Trophoblast cell (in vitro differentiated cells and primary cell): ENCODE data around the gene ADM2.

ENCODE experiments used
- DNase-seq, 2 donors: peaks; one replicate each; pipeline ENCODE4 v3.0.0-alpha.2; 2016
- H2AFZ ChIP-seq: 2 replicates; pipeline ENCODE4 v1.6.1; 2013; ENCODE audit warnings: low read length, moderate library complexity, mild to moderate bottlenecking; ENCODE audit not compliant: insufficient read depth, poor library complexity
- H2AK5ac ChIP-seq: 2 replicates; pipeline ENCODE4 v1.6.1; 2013; ENCODE audit warnings: mild to moderate bottlenecking, low read length
- H2BK120ac ChIP-seq: 2 replicates; pipeline ENCODE4 v1.6.1; 2013; ENCODE audit warnings: low read length, mild to moderate bottlenecking, moderate library complexity; ENCODE audit not compliant: insufficient read depth, poor library complexity
- H2BK12ac ChIP-seq: 2 replicates; pipeline ENCODE4 v1.6.1; 2013; ENCODE audit warnings: mild to moderate bottlenecking, low read length, moderate library complexity
- H2BK5ac ChIP-seq: 2 replicates; pipeline ENCODE4 v1.6.1; 2013; ENCODE audit warnings: low read length, low read depth, moderate library complexity, mild to moderate bottlenecking; ENCODE audit not compliant: poor library complexity
- H3K14ac ChIP-seq: 2 replicates; pipeline ENCODE4 v1.6.1; 2013; ENCODE audit warnings: mild to moderate bottlenecking, low read length
- H3K18ac ChIP-seq: 2 replicates; pipeline ENCODE4 v1.6.1; 2013; ENCODE audit warnings: mild to moderate bottlenecking, low read length
- H3K23ac ChIP-seq: 2 replicates; pipeline ENCODE4 v1.6.1; 2013; ENCODE audit warnings: low read length
- H3K27ac ChIP-seq: 2 replicates; pipeline ENCODE4 v1.5.1; 2013; ENCODE audit warnings: low read depth, mild to moderate bottlenecking, inconsistent platforms, low read length, moderate library complexity
- H3K27me3 ChIP-seq: 2 replicates; pipeline ENCODE4 v1.6.1; 2013; ENCODE audit warnings: inconsistent platforms, mild to moderate bottlenecking, low read length, moderate library complexity; ENCODE audit not compliant: insufficient read depth
- H3K36me3 ChIP-seq, 2 experiments: 1 replicate in 1 of 2; 2 replicates in 1 of 2; pipeline ENCODE4 v1.6.1; 2013; ENCODE audit warnings: low read length in 2 of 2, mild to moderate bottlenecking in 2 of 2, moderate library complexity in 1 of 2; ENCODE audit not compliant: insufficient read depth in 2 of 2, control insufficient read depth in 1 of 2
- H3K4ac ChIP-seq: 2 replicates; pipeline ENCODE4 v1.6.1; 2013; ENCODE audit warnings: low read depth, mild to moderate bottlenecking, low read length, moderate library complexity
- H3K4me1 ChIP-seq, 2 experiments: 1 replicate in 1 of 2; 2 replicates in 1 of 2; pipeline ENCODE4 v1.6.1; 2013; ENCODE audit warnings: low read length in 2 of 2, mild to moderate bottlenecking in 2 of 2, moderate library complexity in 1 of 2; ENCODE audit not compliant: insufficient read depth in 2 of 2, control insufficient read depth in 1 of 2
- H3K4me2 ChIP-seq: 2 replicates; pipeline ENCODE4 v1.6.1; 2013; ENCODE audit warnings: inconsistent platforms, mild to moderate bottlenecking, low read length, moderate library complexity
- H3K4me3 ChIP-seq: 2 replicates; pipeline ENCODE4 v1.5.1; 2013; ENCODE audit warnings: mild to moderate bottlenecking, low read depth, low read length, inconsistent platforms
- H3K79me1 ChIP-seq: one replicate; pipeline ENCODE4 v1.6.1; 2013; ENCODE audit warnings: low read length
- H3K79me2 ChIP-seq: 2 replicates; pipeline ENCODE4 v1.6.1; 2013; ENCODE audit warnings: low read length, mild to moderate bottlenecking; ENCODE audit not compliant: control insufficient read depth, insufficient read depth, poor library complexity
- H3K9ac ChIP-seq: 2 replicates; pipeline ENCODE4 v1.6.1; 2013; ENCODE audit warnings: mild to moderate bottlenecking, low read length
- H3K9me3 ChIP-seq: 2 replicates; pipeline ENCODE4 v1.6.1; 2013; ENCODE audit warnings: low read depth, mild to moderate bottlenecking, control low read depth, inconsistent platforms, low read length; ENCODE audit not compliant: insufficient read depth
- H4K12ac ChIP-seq: 2 replicates; pipeline ENCODE4 v1.6.1; 2013; ENCODE audit warnings: low read depth, mild to moderate bottlenecking, low read length, moderate library complexity
- H4K8ac ChIP-seq: 2 replicates; pipeline ENCODE4 v1.6.1; 2013; ENCODE audit warnings: low read depth, mild to moderate bottlenecking, low read length, moderate library complexity
- H4K91ac ChIP-seq: one replicate; pipeline ENCODE4 v1.6.1; 2013; ENCODE audit warnings: low read depth, mild to moderate bottlenecking, low read length, moderate library complexity
- WGBS: extraction: QIAGEN DNeasy Blood & Tissue Kit; methylation state at CpG from one replicate; pipeline ENCODE4 v1.1.7; 2013; ENCODE audit warnings: missing lambda C conversion rate; ENCODE audit not compliant: insufficient read length, insufficient coverage; ENCODE audit errors: extremely low coverage; 5-methylcytosine and 5-hydroxymethylcytosine counted together

The ADM2 gene

DNA sequence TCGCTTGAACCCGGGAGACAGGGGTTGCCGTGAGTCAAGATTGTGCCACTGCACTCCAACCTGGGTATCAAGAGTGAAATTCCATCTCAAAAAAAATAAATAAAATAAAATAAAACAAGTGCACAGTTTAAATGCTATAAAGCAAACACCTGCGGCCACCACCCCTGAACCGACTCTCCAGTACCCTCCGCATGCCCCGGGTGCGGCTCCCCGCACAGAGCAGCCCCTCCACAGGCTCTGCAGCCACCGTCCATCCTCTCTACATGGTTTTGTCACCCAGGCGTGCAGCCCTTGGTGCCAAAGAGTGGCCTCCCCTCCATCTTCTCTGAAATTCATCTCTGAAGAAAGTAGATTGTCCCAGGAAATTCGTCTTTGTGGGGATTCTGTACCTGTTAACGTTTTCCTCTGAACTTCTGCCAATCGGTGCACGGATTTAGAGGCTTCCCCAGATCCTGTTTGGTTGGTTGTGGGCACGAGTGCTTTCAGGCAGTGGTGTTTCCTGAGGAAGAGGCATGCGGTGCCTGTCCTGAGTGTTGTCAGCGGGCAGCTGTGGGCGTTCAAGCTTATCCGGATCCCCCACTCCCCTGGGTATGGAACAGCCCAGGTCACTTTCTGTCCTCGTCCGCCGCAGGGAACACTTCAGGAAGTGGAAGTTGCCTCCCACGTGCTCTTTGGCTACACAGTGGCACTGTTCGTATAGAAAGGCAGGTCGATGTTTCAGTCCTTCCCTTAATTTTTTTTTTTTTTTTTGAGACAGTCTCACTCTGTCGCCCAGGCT is 9.4 kb downstream of the ADM2 start:
- Histone ChIP-seq H2BK5ac (no peak overlapping the region), H3K79me1 (no peaks in the 10 kb centered on the region), H3K4me1 (no peaks in the 10 kb centered on the region), H2BK12ac (no peak overlapping the region), H3K4me3 (no peak overlapping the region), H3K23ac (no peak overlapping the region), H4K12ac (no peak overlapping the region), H4K91ac (no peak overlapping the region), H2AFZ (no peak overlapping the region), H2BK120ac (no peak overlapping the region), H3K18ac (no peak overlapping the region), H3K27ac (no peak overlapping the region), H3K14ac (no peak overlapping the region), H3K27me3 (no peaks in the 10 kb centered on the region), H3K9me3 (no peaks in the 10 kb centered on the region), H4K8ac (no peak overlapping the region), H3K9ac (no peak overlapping the region), H3K4me2 (no peak overlapping the region), H3K79me2 (no peaks in the 10 kb centered on the region), H2AK5ac (no peak overlapping the region), H3K4ac (no peak overlapping the region), H3K36me3 (no peaks in the 10 kb centered on the region)
- no CpG with 5 or more reads among the region's 27 CpGs for WGBS
- DNase-seq: no peak

DNA sequence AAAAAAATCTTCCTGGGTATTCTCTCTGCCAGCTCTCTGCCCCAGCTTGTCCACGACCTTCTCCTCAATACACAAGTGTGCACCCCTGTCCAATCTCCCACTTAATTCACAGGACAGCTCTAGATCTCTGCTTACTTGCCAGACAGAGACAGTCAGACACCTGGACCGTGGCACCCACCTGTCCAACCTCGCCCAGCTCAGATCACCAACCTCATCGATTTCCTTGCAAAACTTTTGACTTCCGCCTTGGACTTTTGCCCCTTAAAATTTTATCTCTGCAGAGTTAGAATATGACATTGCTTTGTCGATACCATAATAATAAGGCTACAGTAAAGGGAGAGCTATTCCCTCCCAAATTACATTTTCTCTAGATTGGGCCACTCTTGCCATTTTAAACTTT is 15.8 kb downstream of the ADM2 start:
- Histone ChIP-seq H4K91ac (no peak overlapping the region), H3K27ac (no peak overlapping the region), H3K9ac (no peak overlapping the region), H3K23ac (no peak overlapping the region), H3K79me1 (no peaks in the 10 kb centered on the region), H3K4ac (no peak overlapping the region), H3K4me3 (no peak overlapping the region), H2BK120ac (no peak overlapping the region), H3K4me2 (no peak overlapping the region), H2BK5ac (no peak overlapping the region), H4K8ac (no peak overlapping the region), H3K36me3 (peaks cover under 1 to 1% of the 10 kb centered on the region in 2 experiments), H3K79me2 (no peaks in the 10 kb centered on the region), H2BK12ac (no peak overlapping the region), H3K27me3 (no peaks in the 10 kb centered on the region), H3K4me1 (peaks cover 3 to 6% of the 10 kb centered on the region in 2 experiments), H2AK5ac (no peak overlapping the region), H4K12ac (no peak overlapping the region), H3K18ac (no peak overlapping the region), H3K9me3 (no peaks in the 10 kb centered on the region), H2AFZ (no peak overlapping the region), H3K14ac (no peak overlapping the region)
- WGBS: no CpG with 5 or more reads among the region's 6 CpGs
- DNase-seq: no peak

GRCh38 chr22:50498322-50498890 is 17.1 kb downstream of the ADM2 start:
- Histone ChIP-seq H2BK5ac (no peak overlapping the region), H3K4me3 (no peak overlapping the region), H3K79me2 (no peaks in the 10 kb centered on the region), H3K4me2 (no peak overlapping the region), H3K27me3 (no peaks in the 10 kb centered on the region), H3K18ac (no peak overlapping the region), H3K27ac (no peak overlapping the region), H3K4me1 (peaks cover 3 to 6% of the 10 kb centered on the region in 2 experiments), H3K4ac (no peak overlapping the region), H3K23ac (no peak overlapping the region), H4K12ac (no peak overlapping the region), H2BK12ac (no peak overlapping the region), H2AK5ac (no peak overlapping the region), H3K9ac (no peak overlapping the region), H4K91ac (no peak overlapping the region), H3K36me3 (peaks cover 13 to 14% of the 10 kb centered on the region in 2 experiments), H3K79me1 (no peaks in the 10 kb centered on the region), H2AFZ (no peak overlapping the region), H3K9me3 (no peaks in the 10 kb centered on the region), H2BK120ac (no peak overlapping the region), H3K14ac (no peak overlapping the region), H4K8ac (no peak overlapping the region)
- DNase-seq: peak; percentile 75 to 91
- no CpG with 5 or more reads among the region's 13 CpGs for WGBS

DNA sequence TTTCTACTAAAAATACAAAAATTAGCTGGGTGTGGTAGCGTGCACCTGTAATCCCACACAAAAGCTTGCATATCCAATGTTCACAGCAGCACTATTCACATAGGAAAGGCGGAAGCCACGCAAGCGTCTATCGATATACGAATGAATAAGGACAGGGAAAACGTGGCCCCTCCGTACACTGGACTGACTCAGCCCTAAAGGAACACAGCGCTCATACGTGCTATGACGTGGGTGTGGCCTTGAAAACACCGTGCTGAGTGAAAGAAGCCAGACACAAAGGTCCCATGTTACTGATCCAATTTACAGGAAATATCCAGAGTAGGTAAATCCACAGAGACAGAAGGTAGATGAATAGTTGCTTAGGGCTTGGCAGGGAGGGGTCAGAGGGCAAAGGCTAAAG is 19.1 kb downstream of the ADM2 start:
- no peak overlapping the region for H3K27ac ChIP-seq
- no peak overlapping the region for H4K12ac ChIP-seq
- no peaks in the 10 kb centered on the region for H3K9me3 ChIP-seq
- no peak overlapping the region for H4K91ac ChIP-seq
- H2AFZ ChIP-seq: no peak overlapping the region
- H4K8ac ChIP-seq: no peak overlapping the region
- peaks cover 3 to 6% of the 10 kb centered on the region in 2 experiments for H3K4me1 ChIP-seq
- no peak overlapping the region for H3K4ac ChIP-seq
- H2BK120ac ChIP-seq: no peak overlapping the region
- peaks cover 28 to 29% of the 10 kb centered on the region in 2 experiments for H3K36me3 ChIP-seq
- no peak overlapping the region for H2AK5ac ChIP-seq
- WGBS: no CpG with 5 or more reads among the region's 12 CpGs
- H3K23ac ChIP-seq: no peak overlapping the region
- H3K14ac ChIP-seq: no peak overlapping the region
- no peak overlapping the region for H3K9ac ChIP-seq
- no peaks in the 10 kb centered on the region for H3K79me1 ChIP-seq
- no peak overlapping the region for H2BK12ac ChIP-seq
- H3K4me3 ChIP-seq: no peak overlapping the region
- no peak overlapping the region for H3K4me2 ChIP-seq
- H2BK5ac ChIP-seq: no peak overlapping the region
- no peak for DNase-seq
- no peak overlapping the region for H3K18ac ChIP-seq
- no peaks in the 10 kb centered on the region for H3K27me3 ChIP-seq
- no peaks in the 10 kb centered on the region for H3K79me2 ChIP-seq
